Hematopoietic multipotent progenitor cell treated with erythropoietin and hydrocortisone succinate and interleukin-3 and kit ligand, for 17 days (in vitro differentiated cells): ENCODE results near the gene EME1.
A peak's percentile ranks its signal among the peaks of the same experiment; 100 is the strongest.
"Not testable (repeated sequence)": the region's sequence is repeated elsewhere in the genome, so short reads cannot be mapped to it uniquely, and the experiment has no call there.

Experiments used
- DNase-seq: peaks from one replicate; pipeline ENCODE4 v3.0.0-alpha.2; 2015; ENCODE audit warnings: low spot score

The EME1 gene

GRCh38 chr17:50372758-50373556 is at the start of gene EME1, which contains the start of gene MRPL27:
EME1 (plus strand) TSS chr17:50373229; CDS start chr17:50375209, 1,980 bp downstream.
MRPL27 (minus strand) TSS chr17:50373184; CDS start chr17:50373170, 14 bp downstream.
- DNase-seq, result peak; percentile 92

- DNase-seq, result no peak
Measured at GRCh38 chr17:50325906-50326305, 47.1 kb upstream of the EME1 start.

GRCh38 chr17:50326831-50327364 is 46.1 kb upstream of the EME1 start:
- no peak for DNase-seq

- DNase-seq, result no peak
Measured at GRCh38 chr17:50328363-50329325, 44.4 kb upstream of the EME1 start.

GRCh38 chr17:50329716-50330115 is 43.3 kb upstream of the EME1 start:
- no peak for DNase-seq

GRCh38 chr17:50330151-50330775 is 42.8 kb upstream of the EME1 start:
- DNase-seq, result no peak

GRCh38 chr17:50331085-50331791 is 41.8 kb upstream of the EME1 start:
- no peak for DNase-seq

- DNase-seq, result no peak
Measured at GRCh38 chr17:50332196-50332595, 40.8 kb upstream of the EME1 start.

- DNase-seq, result not testable (repeated sequence)
Measured at GRCh38 chr17:50333291-50334057, 39.6 kb upstream of the EME1 start.

GRCh38 chr17:50337956-50338355 is 35.1 kb upstream of the EME1 start:
- no peak for DNase-seq

- no peak for DNase-seq
Measured at GRCh38 chr17:50338645-50339044, 34.4 kb upstream of the EME1 start.

GRCh38 chr17:50339381-50339780 is 33.6 kb upstream of the EME1 start:
- DNase-seq, result no peak

GRCh38 chr17:50344731-50345365 is 28.2 kb upstream of the EME1 start:
- no peak for DNase-seq

GRCh38 chr17:50345432-50346312 is 27.4 kb upstream of the EME1 start, which contains the start of gene XYLT2:
XYLT2 (plus strand) TSS chr17:50346126; CDS start chr17:50346141, 15 bp downstream.
- DNase-seq, result peak; percentile 80

- no peak for DNase-seq
Measured at GRCh38 chr17:50346313-50347116, 26.5 kb upstream of the EME1 start.

GRCh38 chr17:50347117-50347893 is 25.7 kb upstream of the EME1 start:
- no peak for DNase-seq

GRCh38 chr17:50347894-50348291 is 25.1 kb upstream of the EME1 start:
- DNase-seq, result no peak
